Superior temporal gyrus (tissue), 1 donor: ENCODE results near the gene TRAF1.

Source experiments
- DNase-seq: peaks from one replicate; pipeline ENCODE4 v3.0.0-alpha.2; 2016; ENCODE audit errors: extremely low spot score

Gene TRAF1

DNA sequence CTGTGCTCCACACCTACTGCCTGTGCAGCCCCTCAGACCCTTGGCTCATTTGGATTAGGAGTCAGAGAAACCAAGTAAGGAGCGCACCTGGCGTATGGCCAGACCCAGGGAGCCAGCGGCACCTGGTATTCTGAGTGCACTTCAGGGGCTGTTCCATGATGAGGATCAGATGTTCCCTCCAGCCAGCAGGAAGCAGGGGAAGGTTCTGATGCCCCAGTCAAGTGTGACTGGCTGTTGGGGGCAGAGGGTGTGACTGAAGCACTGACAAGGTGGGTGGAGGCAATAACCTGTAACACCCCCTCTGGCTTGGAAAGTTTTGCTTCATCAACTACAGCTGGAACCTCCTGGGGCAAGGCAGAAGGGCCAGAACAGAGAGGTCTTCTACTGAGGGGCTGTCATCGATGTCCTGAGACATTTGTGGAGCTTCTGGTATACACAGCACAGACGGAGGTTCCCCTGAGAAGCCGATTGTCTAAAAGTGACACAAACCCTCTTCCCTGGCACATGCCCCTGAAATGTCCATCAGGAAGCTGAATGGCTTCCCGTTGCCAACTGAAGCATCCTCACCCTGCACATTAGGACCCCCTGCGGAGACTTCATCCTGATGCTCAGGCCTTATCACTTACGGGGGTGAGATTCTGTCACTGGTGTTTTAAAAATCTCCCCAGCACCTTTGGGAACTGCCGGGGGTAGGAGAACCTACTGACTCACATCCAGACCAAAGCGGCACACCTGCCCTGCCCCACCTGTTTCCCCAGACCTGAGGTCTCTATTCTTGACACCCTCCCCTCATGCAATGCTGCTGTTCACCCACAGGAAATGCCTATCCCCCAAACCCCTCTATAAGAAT lies 21.1 kb downstream of the TRAF1 start:
- DNase-seq, result no peak

DNA sequence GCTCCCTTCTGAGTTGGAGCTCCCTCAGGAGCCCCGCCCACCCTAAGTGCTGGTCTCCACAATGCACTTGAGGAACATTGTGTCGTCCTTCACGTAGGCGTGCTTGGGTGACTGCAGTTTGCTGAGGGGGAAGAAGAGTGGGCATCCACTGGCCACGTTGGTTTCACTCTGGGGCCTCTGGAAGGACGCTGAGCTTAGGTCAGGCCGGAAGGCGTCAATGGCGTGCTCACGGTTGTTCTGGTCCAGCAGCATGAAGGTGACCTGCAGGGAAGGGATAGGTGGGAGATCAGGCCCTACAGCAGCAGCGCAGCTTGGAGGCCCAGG lies 21.7 kb downstream of the TRAF1 start:
- no peak for DNase-seq

DNA sequence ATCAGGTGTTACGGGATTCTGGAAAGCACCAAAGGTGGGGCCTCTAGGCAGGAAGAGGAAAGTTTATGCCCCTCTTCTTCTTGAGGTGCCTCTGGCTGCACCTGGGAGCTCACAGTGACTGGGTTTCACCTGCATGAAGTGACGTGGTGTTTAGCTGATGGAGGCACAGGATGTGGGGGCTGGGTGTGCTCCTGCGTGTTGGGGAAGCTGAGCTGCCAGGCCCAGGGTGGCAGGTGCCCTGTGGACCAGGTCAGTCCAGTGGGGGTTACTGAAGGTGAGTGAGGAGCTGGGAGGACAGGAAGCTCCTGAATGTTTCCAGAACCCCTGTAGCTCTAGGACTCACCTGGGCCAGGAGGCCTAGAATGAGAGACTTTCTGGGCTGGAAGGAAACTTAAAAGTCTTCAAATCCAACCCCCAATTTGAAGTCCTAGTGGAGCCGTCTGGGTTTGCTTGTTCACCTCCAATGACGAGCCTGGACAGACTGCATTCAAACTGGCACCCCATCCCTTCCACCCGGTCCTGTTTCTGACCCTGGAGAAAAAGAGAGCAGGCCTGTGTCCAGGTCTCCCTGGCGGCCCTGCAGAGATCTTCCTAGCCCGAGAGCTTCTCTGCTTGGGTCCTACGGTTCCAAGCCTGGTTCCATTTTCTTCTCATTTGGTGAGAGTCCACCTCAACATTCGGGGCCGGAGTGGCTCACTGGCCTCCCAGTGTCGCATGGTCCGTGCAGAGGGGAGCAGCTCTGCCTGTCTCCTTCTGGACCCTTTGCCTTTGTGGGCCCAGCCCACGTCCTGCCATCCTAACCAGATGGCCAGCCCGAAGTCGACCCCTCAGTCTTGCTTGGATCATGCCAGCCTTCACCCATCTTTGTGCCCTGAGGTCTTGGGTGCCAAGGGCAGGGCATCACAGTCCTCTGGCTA lies 22.3 kb downstream of the TRAF1 start:
- DNase-seq, result no peak

DNA sequence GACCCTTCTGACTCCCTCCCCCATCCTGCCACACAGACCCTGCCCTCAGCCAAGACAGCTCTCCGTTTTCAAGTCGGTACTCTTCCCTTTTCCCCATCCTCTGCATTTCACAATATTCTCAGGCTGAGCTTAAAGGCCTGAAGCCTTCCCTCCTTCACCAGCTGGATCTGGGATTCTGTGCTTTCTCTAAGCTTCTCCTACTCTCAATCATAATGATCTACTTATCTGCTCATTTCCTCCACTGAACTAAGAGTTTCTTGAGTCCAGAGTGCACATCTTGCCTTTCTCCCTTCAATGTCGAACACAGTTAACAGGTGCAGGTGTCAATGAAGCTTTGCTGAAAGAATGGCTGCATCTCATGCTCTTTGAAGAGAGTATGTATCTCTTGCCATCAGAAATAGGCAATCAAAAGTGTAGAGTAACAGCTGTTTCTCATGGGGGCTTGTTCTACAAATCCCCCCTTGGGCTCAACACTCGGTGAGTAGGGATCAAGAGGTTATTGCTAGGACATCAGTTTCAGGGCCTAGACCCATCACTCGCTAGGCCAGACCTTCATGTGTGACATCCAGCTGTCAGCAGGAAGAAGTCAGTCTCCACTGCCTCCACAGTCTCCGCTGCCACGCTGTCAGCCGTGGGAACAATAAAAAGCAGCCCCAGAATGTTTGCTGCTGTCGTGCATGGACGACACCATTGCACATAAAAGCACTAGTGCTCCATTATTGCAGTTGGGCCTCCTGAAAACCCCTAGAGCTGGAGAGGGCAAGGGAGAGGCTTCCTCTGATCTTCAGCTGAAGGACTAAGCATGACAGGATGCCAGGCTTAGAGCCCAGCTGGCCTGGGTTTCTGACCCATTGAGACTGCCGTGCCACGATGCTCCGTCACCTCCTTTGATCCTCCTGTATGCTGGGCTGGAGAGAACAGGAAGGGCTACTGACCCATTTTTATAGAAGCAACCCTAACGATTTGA lies 23.7 kb downstream of the TRAF1 start:
- no peak for DNase-seq

- DNase-seq, result no peak
Measured at GRCh38 chr9:120901755-120902568, 24.6 kb downstream of the TRAF1 start.

- DNase-seq, result no peak
Measured at GRCh38 chr9:120900824-120901223, 25.8 kb downstream of the TRAF1 start.

GRCh38 chr9:120899490-120900068 lies 27.0 kb downstream of the TRAF1 start:
- DNase-seq, result no peak

DNA sequence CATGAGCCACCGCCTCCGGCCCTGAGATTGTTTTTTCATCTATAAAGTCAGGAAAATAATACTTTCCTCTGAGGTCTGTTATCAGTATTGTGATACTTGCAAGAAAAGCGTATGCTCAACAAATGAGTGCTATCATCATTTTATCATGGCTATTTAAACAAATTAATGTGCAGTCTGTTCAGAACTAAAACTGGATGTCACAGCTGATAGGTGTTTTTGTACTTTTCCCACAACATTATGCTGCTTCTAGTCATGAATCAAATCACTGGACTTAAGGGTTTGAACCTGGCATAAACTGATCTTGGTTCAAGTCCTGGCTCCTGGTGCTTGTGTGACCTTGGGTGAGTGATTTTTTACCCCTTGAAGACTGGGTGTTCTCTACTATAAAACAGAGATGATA lies 28.2 kb downstream of the TRAF1 start:
- DNase-seq, result no peak

DNA sequence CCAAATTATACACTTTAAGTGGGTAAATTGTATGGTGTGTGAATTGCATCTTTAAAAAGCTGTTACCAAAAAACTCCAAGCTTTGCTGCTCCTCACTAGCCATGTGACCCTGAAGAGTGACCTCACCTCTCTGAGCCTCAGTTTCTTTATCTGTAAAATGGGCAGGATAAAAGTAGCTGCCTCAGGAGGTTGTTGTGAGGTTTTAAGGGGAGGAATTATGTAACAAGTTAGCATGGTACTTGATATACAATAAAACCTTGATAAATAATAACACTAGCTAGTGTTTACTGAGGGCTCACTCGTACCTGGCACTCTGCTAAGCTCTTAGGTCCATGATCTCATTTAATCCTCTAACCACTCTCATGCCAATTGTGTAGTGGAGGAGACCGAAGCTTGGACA lies 30.6 kb downstream of the TRAF1 start:
- no peak for DNase-seq

DNA sequence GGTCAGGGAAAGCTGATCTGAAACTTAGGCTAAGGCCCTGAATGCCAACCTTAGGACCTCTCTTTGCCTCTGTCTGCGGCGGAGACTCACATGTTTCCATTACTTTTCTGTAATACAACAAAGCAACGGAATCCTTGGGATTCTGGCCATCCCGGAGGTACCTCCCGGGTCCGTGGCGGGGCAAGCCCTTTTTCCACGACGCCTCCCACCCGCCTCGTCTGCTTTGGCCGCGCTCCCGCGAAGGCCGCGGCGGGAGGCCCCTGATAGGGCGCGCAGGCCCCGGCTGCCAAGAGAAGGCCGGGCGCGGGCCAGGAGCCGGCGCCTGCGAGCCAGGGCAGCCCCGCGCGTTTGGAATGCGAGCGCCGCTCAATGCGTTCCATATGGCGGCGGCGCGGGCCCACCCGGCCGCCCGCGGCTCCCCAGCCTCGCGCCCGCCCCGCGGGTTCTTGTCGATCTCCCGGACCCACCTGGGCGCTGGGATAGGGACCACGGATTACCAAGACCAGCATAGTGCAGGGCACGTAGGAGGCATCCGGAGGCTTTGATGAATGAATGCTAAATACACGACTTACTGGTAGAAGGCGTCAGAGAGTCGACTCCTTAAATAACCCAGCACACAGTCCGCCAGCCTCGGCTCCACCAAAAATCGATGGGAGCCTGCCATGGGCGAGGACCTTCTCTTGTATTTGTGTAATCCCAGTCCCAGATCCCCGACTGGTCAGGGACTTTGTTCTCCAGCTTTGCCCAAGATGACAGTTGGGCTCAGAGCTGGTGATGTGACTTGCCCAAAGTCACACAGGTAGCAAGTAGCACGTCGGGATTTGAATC lies 32.1 kb downstream of the TRAF1 start:
- peak; percentile 19 for DNase-seq

GRCh38 chr9:120893611-120894307 lies 32.8 kb downstream of the TRAF1 start:
- DNase-seq, result no peak

DNA sequence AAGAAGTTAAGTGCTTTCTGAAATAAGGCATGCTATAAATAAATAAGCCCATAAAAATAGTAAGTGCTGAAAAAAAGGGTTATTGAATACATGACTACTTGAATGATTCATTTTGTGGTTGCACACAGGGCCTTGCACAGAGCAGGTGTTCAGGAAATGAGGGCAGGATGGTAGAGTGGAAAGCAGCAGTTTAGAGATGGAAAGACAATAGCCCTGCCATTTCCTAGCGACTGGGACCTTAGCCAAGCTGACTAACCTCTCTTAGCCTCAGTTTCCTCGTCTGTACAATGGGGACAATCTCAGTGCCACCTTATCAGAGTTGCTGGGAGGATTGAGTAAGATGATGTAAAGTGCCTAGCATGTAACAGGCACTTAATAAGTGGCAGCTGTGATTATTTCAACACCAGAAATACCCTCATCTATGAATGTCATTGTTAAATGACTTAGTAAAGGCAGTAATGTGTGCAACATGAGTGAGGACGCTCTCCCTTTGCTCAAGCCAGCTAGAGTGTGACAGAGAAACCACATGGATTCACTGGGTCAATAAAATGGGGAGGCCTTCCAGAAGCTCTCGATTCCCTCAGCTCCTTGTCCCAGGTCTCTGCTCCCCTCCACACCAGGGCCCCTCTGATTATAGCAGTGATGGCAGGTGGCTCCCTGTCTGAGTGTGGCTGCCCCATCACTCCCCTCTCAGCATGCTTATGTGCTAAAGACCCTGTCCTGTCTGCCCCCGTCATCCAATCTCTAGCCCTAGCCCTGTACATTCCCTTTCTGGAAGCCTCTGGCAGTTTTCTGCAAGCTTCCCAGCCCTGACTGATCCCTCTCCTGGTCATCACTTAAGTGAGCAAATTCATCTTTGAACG lies 33.6 kb downstream of the TRAF1 start:
- no peak for DNase-seq

DNA sequence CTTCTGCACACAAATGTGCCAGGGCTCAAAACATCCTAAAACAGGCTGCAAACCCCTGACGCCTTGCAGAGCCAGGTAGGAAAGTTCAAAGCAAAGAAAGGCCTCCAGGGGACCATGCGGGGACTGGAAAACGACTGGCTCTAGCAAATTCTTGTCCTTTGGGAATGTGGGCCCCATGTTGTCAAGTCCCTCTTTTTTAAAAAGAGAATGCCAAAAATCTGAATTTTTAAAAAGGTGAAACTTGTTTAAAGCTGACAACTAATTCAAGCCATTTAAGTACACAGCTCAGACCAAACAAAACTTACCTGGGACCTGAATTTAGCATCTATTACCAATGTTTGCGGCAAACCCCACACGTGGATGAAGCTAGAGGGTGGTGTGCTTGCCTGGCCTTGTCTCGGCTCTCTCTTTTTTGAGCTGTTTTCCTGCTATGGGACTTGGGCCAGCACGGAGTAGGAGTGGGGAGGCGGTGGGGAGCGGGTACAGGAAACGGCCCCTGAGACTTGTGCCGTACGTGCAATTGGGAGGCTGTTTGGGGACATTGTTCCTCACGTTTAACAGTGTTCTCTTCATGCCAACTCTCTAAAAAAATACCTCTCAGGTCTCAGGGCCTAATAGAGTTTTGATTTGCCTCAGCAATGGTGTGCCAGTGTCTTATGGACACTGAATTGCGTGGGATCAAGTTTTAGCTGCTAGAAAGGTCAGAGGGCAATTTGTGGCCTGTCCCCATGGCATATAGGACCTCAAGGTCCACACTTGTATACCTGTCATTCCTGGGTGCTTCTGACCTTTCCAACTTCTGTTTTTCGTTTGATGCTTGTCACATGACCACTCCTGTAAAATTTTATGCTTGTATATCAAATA lies 34.5 kb downstream of the TRAF1 start:
- DNase-seq, result no peak

GRCh38 chr9:120891245-120891883 lies 35.2 kb downstream of the TRAF1 start:
- DNase-seq, result no peak

DNA sequence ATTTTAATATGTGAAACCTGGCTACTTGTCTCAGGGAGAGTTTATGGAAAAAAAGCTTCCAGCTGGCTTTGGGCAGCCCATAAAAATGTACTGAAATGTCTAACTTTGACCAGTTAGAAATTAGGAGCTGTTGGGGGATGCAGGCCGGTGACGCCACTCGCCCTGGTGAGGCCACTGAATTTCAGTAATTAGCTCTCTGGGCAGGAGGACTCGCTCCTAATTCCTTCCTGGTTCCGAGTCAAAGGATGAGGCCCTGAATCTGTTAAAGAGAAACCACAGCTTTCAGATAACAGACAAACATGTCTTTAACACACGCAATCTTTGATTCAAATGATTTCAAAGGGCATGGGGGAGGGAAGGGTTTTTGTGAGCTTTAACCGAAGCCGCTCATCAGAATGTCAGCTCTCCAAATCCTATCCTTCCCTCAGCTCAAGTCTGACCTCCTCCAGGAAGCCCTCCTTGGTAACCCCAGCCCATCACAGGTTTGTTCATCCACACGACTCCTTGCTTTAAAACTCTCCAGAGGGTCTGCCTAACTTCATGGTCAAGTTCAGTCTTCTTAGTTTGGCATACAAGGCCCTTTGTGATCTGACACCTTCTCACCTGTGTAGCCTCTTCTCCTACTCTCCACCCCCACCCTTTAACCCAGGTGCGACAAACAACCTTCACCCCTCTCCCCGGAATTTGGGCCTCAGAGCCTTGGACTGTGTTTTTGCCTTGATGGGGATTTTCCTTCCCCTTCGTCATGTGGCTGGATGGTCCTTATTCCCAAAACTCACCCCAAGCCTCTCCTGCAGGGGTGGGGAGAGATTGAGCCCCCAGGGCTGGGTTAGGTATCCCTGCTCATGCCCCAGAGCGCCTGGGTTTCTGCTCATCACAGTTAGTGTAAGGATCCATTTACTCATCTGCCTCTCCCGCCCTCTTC lies 36.0 kb downstream of the TRAF1 start:
- no peak for DNase-seq
